ENCODE results near the gene NFIA. TPM values are rescaled to one million over a fixed set of nuclear protein-coding genes. Genes with fewer than 3 reads are reported as not detected.

NFIA gene
- total RNA-seq, 4 donors from 2014 or later: 134 to 183 (median 148) TPM

- TF ChIP-seq POLR2AphosphoS5 (IDR thresholded peaks at IDR 0.05) (no peak), EP300 (IDR thresholded peaks at IDR 0.05) (no peak), POLR2A (IDR thresholded peaks at IDR 0.05; ENCODE audit: low read depth) (no peak), CTCF (IDR thresholded peaks at IDR 0.05) (no peak)
- H3K4me1 ChIP-seq: peaks cover 71 to 94% (median 85%) of the 10 kb centered on the region in 4 donors
- H3K27me3 ChIP-seq: no peaks in the 10 kb centered on the region
- no peak for DNase-seq (ENCODE audit: extremely low spot score)
- no peaks in the 10 kb centered on the region for H3K9me3 ChIP-seq
- no peaks in the 10 kb centered on the region for H3K36me3 ChIP-seq
- intact Hi-C loops (cut with DNase I): loop anchor here (10.0 kb wide), 1 partner anchor 133 kb away; no protein-coding TSS in a partner anchor
- 77% methylated on average over 10 of the region's 10 CpGs for WGBS
- peak overlapping the region in 1 of 4 donors; percentile 2 for H3K4me3 ChIP-seq
- H3K27ac ChIP-seq (replicated peaks in 1 of 4): peak overlapping the region; percentile 69 to 82 (median 79)
These were observed 105.2 kb downstream of the NFIA start for GRCh38 chr1:61187352-61188086.

- H3K4me1 ChIP-seq: peaks cover 58 to 99% (median 82%) of the 10 kb centered on the region in 4 donors
- 98% methylated on average over 4 of the region's 4 CpGs for WGBS
- H3K9me3 ChIP-seq: no peaks in the 10 kb centered on the region
- H3K4me3 ChIP-seq: no peak overlapping the region
- peak overlapping the region in 3 of 4 donors; percentile 1 to 78 (median 4) for H3K27ac ChIP-seq (replicated peaks in 1 of 4)
- DNase-seq (ENCODE audit: extremely low spot score): no peak
- intact Hi-C loops (cut with DNase I): no loop called here
- no peak for TF ChIP-seq POLR2A (IDR thresholded peaks at IDR 0.05; ENCODE audit: low read depth)
- no peak for TF ChIP-seq CTCF (IDR thresholded peaks at IDR 0.05)
- no peak for TF ChIP-seq EP300 (IDR thresholded peaks at IDR 0.05)
- TF ChIP-seq POLR2AphosphoS5 (IDR thresholded peaks at IDR 0.05): no peak
- H3K36me3 ChIP-seq: no peaks in the 10 kb centered on the region
- no peaks in the 10 kb centered on the region for H3K27me3 ChIP-seq
These were observed 107.8 kb downstream of the NFIA start for GRCh38 chr1:61190153-61190552.

- Histone ChIP-seq H3K4me3 (no peak overlapping the region), H3K9me3 (no peaks in the 10 kb centered on the region), H3K36me3 (no peaks in the 10 kb centered on the region), H3K27me3 (no peaks in the 10 kb centered on the region), H3K4me1 (peaks cover 52 to 99% (median 79%) of the 10 kb centered on the region in 4 donors), H3K27ac (replicated peaks in 1 of 4) (peak overlapping the region; percentile 35 to 78 (median 42))
- TF ChIP-seq POLR2A (IDR thresholded peaks at IDR 0.05; ENCODE audit: low read depth): no peak
- no peak for TF ChIP-seq EP300 (IDR thresholded peaks at IDR 0.05)
- no peak for TF ChIP-seq CTCF (IDR thresholded peaks at IDR 0.05)
- no peak for TF ChIP-seq POLR2AphosphoS5 (IDR thresholded peaks at IDR 0.05)
- 52% methylated on average over 5 of the region's 5 CpGs for WGBS
- intact Hi-C loops (cut with DNase I): no loop called here
- no peak for DNase-seq (ENCODE audit: extremely low spot score)
These were observed 108.5 kb downstream of the NFIA start for GRCh38 chr1:61190618-61191432.

GRCh38 chr1:61191433-61191720 is 109.0 kb downstream of the NFIA start:
- Histone ChIP-seq H3K27me3 (no peaks in the 10 kb centered on the region), H3K4me3 (no peak overlapping the region), H3K27ac (replicated peaks in 1 of 4) (peak overlapping the region; percentile 35 to 78 (median 42)), H3K9me3 (no peaks in the 10 kb centered on the region), H3K4me1 (peaks cover 50 to 99% (median 76%) of the 10 kb centered on the region in 4 donors), H3K36me3 (no peaks in the 10 kb centered on the region)
- 78% methylated on average over 1 of the region's 1 CpG for WGBS
- intact Hi-C loops (cut with DNase I): no loop called here
- TF ChIP-seq EP300 (IDR thresholded peaks at IDR 0.05) (no peak), POLR2A (IDR thresholded peaks at IDR 0.05; ENCODE audit: low read depth) (no peak), POLR2AphosphoS5 (IDR thresholded peaks at IDR 0.05) (no peak), CTCF (IDR thresholded peaks at IDR 0.05) (no peak)
- DNase-seq (ENCODE audit: extremely low spot score): no peak

All from esophagus muscularis mucosa (tissue), 4 donors.